SK-N-SH (cell line): ENCODE measurements around the gene RGS13. TPM values are rescaled to one million over a fixed set of nuclear protein-coding genes. Genes with fewer than 3 reads are reported as not detected.

Experiments used
- CTCF ChIA-PET: fragments of 300-600, 350-600 bp; formaldehyde crosslinking; extraction: SDS; loops from one replicate; lab custom pipeline; 2021; lab: Yijun Ruan, JAX
- POLR2A ChIA-PET: fragments of 350-600 bp; sonication (Branson Sonifier 250); formaldehyde crosslinking; extraction: SDS; loops from one replicate; lab custom pipeline; 2020; ENCODE audit warnings: antibody characterized with exemption, inconsistent platforms; lab: Yijun Ruan, JAX
- DNase-seq: peaks from one replicate; pipeline ENCODE4 v3.0.0; 2012
- H2AFZ ChIP-seq: fragments of 200-600 bp; sonication (generic); 2 replicates; pipeline ENCODE4 v1.8.1; 2016; ENCODE audit warnings: antibody characterized with exemption, mild to moderate bottlenecking, low read depth
- H3F3A ChIP-seq: fragments of 200-600 bp; sonication (generic); replicated peaks from 2 replicates; pipeline ENCODE3; 2016; ENCODE audit warnings: antibody characterized with exemption, mild to moderate bottlenecking; ENCODE audit not compliant: insufficient read depth
- H3K27ac ChIP-seq, 2 experiments: fragments of 200-500 bp in 1 of 2; fragments of 200-600 bp in 1 of 2; sonication (Bioruptor generic) in 1 of 2; sonication (generic), shearing (Covaris generic) in 1 of 2; 2 replicates each; pipeline versions ENCODE4 v1.5.1 to v1.6.1; 2014 to 2016; ENCODE audit warnings: low read depth in 2 of 2, inconsistent platforms in 1 of 2, low read length in 1 of 2, mild to moderate bottlenecking in 1 of 2, mixed read lengths in 1 of 2
- H3K27me3 ChIP-seq: fragments of 200-600 bp; sonication (generic), shearing (Covaris generic); 2 replicates; pipeline ENCODE4 v1.6.1; 2016; ENCODE audit warnings: mixed run types; ENCODE audit not compliant: insufficient read depth
- H3K36me3 ChIP-seq, 2 experiments: fragments of 200-500 bp in 1 of 2; fragments of 200-600 bp in 1 of 2; sonication (Bioruptor generic) in 1 of 2; sonication (generic) in 1 of 2; replicated peaks in 1 of 2; 2 replicates each; pipeline versions ENCODE3 to v1.5.1; 2014 to 2016; ENCODE audit warnings: low read length in 1 of 2, mild to moderate bottlenecking in 1 of 2; ENCODE audit not compliant: insufficient read depth in 2 of 2, control insufficient read depth in 1 of 2
- H3K4me1 ChIP-seq, 2 experiments: fragments of 200-500 bp in 1 of 2; fragments of 200-600 bp in 1 of 2; sonication (Bioruptor generic) in 1 of 2; sonication (generic), shearing (Covaris generic) in 1 of 2; 2 replicates each; pipeline versions ENCODE4 v1.5.1 to v1.6.1; 2014 to 2016; ENCODE audit warnings: low read depth in 1 of 2, low read length in 1 of 2, mixed run types in 1 of 2; ENCODE audit not compliant: insufficient read depth in 2 of 2, control insufficient read depth in 1 of 2
- H3K4me2 ChIP-seq: fragments of 200-600 bp; sonication (generic), shearing (Covaris generic); 2 replicates; pipeline ENCODE4 v1.6.1; 2017; ENCODE audit warnings: mixed run types
- H3K4me3 ChIP-seq, 2 experiments: fragments of 200-500 bp in 1 of 2; fragments of 200-600 bp in 1 of 2; sonication (Bioruptor generic) in 1 of 2; sonication (generic), shearing (Covaris generic) in 1 of 2; 2 replicates each; pipeline versions ENCODE4 v1.5.1 to v1.8.1; 2014 to 2016; ENCODE audit warnings: low read depth in 2 of 2, inconsistent platforms in 1 of 2, low read length in 1 of 2, mild to moderate bottlenecking in 1 of 2, mixed read lengths in 1 of 2, moderate library complexity in 1 of 2
- H3K79me2 ChIP-seq: fragments of 200-600 bp; sonication (generic); 2 replicates; pipeline ENCODE4 v1.8.1; 2017; ENCODE audit warnings: mild to moderate bottlenecking; ENCODE audit not compliant: insufficient read depth
- H3K9ac ChIP-seq: fragments of 200-600 bp; sonication (generic); 2 replicates; pipeline ENCODE4 v1.6.1; 2017; ENCODE audit warnings: mixed run types
- H3K9me2 ChIP-seq: fragments of 200-600 bp; sonication (generic); 2 replicates; pipeline ENCODE4 v1.6.1; 2017; ENCODE audit warnings: mixed run types
- H3K9me3 ChIP-seq: fragments of 200-600 bp; sonication (generic); 2 replicates; pipeline ENCODE4 v1.6.1; 2017; ENCODE audit warnings: mixed run types, mild to moderate bottlenecking, moderate library complexity
- H4K20me1 ChIP-seq: fragments of 200-600 bp; sonication (generic); 2 replicates; pipeline ENCODE4 v1.6.1; 2017; ENCODE audit warnings: mild to moderate bottlenecking, mixed run types; ENCODE audit not compliant: insufficient read depth
- CHD2 ChIP-seq: fragments of 150-350 bp; IDR thresholded peaks from 2 replicates; pipeline ENCODE4 v1.6.1; 2018; ENCODE audit warnings: low read length; ENCODE audit not compliant: partially characterized antibody
- ELF1 ChIP-seq: IDR thresholded peaks from 2 replicates; pipeline ENCODE4 v1.4.0; 2012
- EZH2phosphoT487 ChIP-seq: fragments of 200-600 bp; sonication (generic); IDR thresholded peaks from 2 replicates; pipeline ENCODE4 v1.6.1; 2017; ENCODE audit warnings: low read depth, mixed run types, mild to moderate bottlenecking, antibody characterized with exemption, moderate library complexity, borderline replicate concordance
- FOSL2 ChIP-seq: IDR thresholded peaks from 2 replicates; pipeline ENCODE4 v1.4.0; 2012; ENCODE audit warnings: low read depth, mild to moderate bottlenecking, moderate library complexity, borderline replicate concordance
- FOXJ3 ChIP-seq: sonication (generic); formaldehyde crosslinking; IDR thresholded peaks from 2 replicates; pipeline ENCODE4 v1.5.1; 2020; ENCODE audit warnings: mild to moderate bottlenecking, missing genetic modification reagents
- FOXM1 ChIP-seq: IDR thresholded peaks from 2 replicates; pipeline ENCODE4 v1.4.0; 2012; ENCODE audit warnings: low read depth, mild to moderate bottlenecking
- GABPA ChIP-seq: IDR thresholded peaks from 2 replicates; pipeline ENCODE4 v1.4.0; 2012; ENCODE audit warnings: low read depth, mild to moderate bottlenecking
- GATA2 ChIP-seq: sonication (generic); formaldehyde crosslinking; IDR thresholded peaks from 2 replicates; pipeline ENCODE4 v1.5.0; 2020; ENCODE audit warnings: mild to moderate bottlenecking, missing genetic modification reagents
- JUND ChIP-seq: IDR thresholded peaks from 2 replicates; pipeline ENCODE4 v1.4.0; 2012
- MEF2A ChIP-seq: IDR thresholded peaks from 2 replicates; pipeline ENCODE4 v1.4.0; 2012; ENCODE audit warnings: low read depth, borderline replicate concordance
- NRF1 ChIP-seq: IDR thresholded peaks from 2 replicates; pipeline ENCODE4 v1.6.1; 2012; ENCODE audit warnings: low read depth, mild to moderate bottlenecking, low read length
- PBX3 ChIP-seq: IDR thresholded peaks from 2 replicates; pipeline ENCODE4; 2012
- POLR2AphosphoS5 ChIP-seq: IDR thresholded peaks from 2 replicates; pipeline ENCODE4 v1.6.1; 2012; ENCODE audit warnings: low read depth, low read length
- RAD21 ChIP-seq: IDR thresholded peaks from 2 replicates; pipeline ENCODE4 v1.6.1; 2012; ENCODE audit warnings: mild to moderate bottlenecking, low read length
- RFX5 ChIP-seq: IDR thresholded peaks from 2 replicates; pipeline ENCODE4 v1.6.1; 2012; ENCODE audit warnings: mild to moderate bottlenecking, improper control_type of control experiment, low read length
- RXRA ChIP-seq: IDR thresholded peaks from 2 replicates; pipeline ENCODE4 v1.4.0; 2012; ENCODE audit warnings: low read depth, mild to moderate bottlenecking, borderline replicate concordance
- SMC3 ChIP-seq: IDR thresholded peaks from 2 replicates; pipeline ENCODE4 v1.6.1; 2012; ENCODE audit warnings: low read depth, low read length, improper control_type of control experiment
- TEAD4 ChIP-seq: IDR thresholded peaks from 2 replicates; pipeline ENCODE4 v1.4.0; 2012; ENCODE audit warnings: mild to moderate bottlenecking, borderline replicate concordance; ENCODE audit not compliant: insufficient read depth
- USF1 ChIP-seq: IDR thresholded peaks from 2 replicates; pipeline ENCODE4 v1.4.0; 2012; ENCODE audit warnings: low read depth, borderline replicate concordance
- WGBS: methylation state at CpG from one replicate; pipeline ENCODE4 v1.1.6; 2017; ENCODE audit warnings: low lambda C conversion rate; 5-methylcytosine and 5-hydroxymethylcytosine counted together
- polyA plus RNA-seq, 3 experiments: library from polyadenylated mRNA; depleted of rRNA; stranded (reverse); fragments of >200 nt; gene quantifications; 2 replicates each; pipeline ENCODE4 v1.2.3, GENCODE V29; 2012
- TF ChIP-seq, protein P1 (sequence below): IDR thresholded peaks from 2 replicates; pipeline ENCODE4 v1.4.0; 2012; ENCODE audit warnings: low read depth, borderline replicate concordance

The RGS13 gene
- polyA plus RNA-seq, 1 of the 3 experiments (the other 2 are of a cell fraction) = not detected

DNA sequence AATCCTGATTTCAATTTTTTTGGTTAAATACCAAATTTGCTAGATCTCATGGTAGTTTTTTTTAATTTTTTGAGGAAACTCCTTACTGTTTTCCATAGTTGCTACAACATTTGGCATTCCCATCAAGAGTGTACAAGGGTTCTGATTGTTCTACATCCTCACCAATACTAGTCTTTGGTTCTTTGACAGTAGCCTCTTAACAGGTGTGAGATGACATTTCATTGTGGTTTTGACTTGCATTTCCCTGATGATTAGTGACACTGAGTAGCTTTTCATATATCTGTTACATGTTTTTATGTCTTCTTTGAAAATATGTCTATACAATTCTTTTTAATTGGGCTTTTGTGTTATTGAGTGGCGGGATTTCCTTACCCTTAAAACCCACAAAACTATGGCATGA, 20.9 kb upstream of the RGS13 start:
- no peak overlapping the region for H3K27ac ChIP-seq
- no peak overlapping the region for H2AFZ ChIP-seq
- H3K79me2 ChIP-seq = no peaks in the 10 kb centered on the region
- ChIA-PET CTCF (interaction anchor here (1.8 to 3.8 kb wide), 2 partner anchors 138 to 141 kb away, joined by 11 to 16 read pairs; no protein-coding TSS in a partner anchor), POLR2A (no interaction called here)
- TF ChIP-seq SMC3 (no peak), FOXM1 (no peak), TEAD4 (no peak), FOXJ3 (CRISPR knock-in tag) (no peak), EZH2phosphoT487 (no peak), ELF1 (no peak), PBX3 (no peak), MEF2A (no peak), NRF1 (no peak), RAD21 (no peak), JUND (no peak), USF1 (no peak), GABPA (no peak)
- TF ChIP-seq, protein P1, sequence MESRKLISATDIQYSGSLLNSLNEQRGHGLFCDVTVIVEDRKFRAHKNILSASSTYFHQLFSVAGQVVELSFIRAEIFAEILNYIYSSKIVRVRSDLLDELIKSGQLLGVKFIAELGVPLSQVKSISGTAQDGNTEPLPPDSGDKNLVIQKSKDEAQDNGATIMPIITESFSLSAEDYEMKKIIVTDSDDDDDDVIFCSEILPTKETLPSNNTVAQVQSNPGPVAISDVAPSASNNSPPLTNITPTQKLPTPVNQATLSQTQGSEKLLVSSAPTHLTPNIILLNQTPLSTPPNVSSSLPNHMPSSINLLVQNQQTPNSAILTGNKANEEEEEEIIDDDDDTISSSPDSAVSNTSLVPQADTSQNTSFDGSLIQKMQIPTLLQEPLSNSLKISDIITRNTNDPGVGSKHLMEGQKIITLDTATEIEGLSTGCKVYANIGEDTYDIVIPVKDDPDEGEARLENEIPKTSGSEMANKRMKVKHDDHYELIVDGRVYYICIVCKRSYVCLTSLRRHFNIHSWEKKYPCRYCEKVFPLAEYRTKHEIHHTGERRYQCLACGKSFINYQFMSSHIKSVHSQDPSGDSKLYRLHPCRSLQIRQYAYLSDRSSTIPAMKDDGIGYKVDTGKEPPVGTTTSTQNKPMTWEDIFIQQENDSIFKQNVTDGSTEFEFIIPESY = no peak
- TF ChIP-seq, all 33 proteins: peak for 0
- Histone ChIP-seq H3K9me2 (no peaks in the 10 kb centered on the region), H3K27me3 (no peaks in the 10 kb centered on the region), H3K4me1 (peaks cover 0 to 5% of the 10 kb centered on the region in 2 experiments; a peak in 2 of 4 replicates), H4K20me1 (no peaks in the 10 kb centered on the region), H3F3A (no peaks in the 10 kb centered on the region), H3K36me3 (no peaks in the 10 kb centered on the region), H3K9ac (no peak overlapping the region), H3K4me2 (no peak overlapping the region), H3K4me3 (no peak overlapping the region), H3K9me3 (no peaks in the 10 kb centered on the region)
- no peak for DNase-seq
- WGBS = 93% methylated on average over 1 of the region's 1 CpG

- Histone ChIP-seq H3K9ac (no peak overlapping the region), H3K79me2 (no peaks in the 10 kb centered on the region), H3K4me2 (no peak overlapping the region), H2AFZ (no peak overlapping the region), H3K27ac (no peak overlapping the region), H3K9me2 (no peaks in the 10 kb centered on the region), H3K4me3 (no peak overlapping the region), H4K20me1 (no peaks in the 10 kb centered on the region), H3K9me3 (no peaks in the 10 kb centered on the region), H3K4me1 (no peaks in the 10 kb centered on the region; a peak in 1 of 4 replicates), H3K27me3 (no peaks in the 10 kb centered on the region), H3K36me3 (no peaks in the 10 kb centered on the region), H3F3A (no peaks in the 10 kb centered on the region)
- DNase-seq = no peak
- POLR2A ChIA-PET = interaction anchor here (0.5 kb wide), 1 partner anchor 187 kb away, joined by 4 read pairs; no protein-coding TSS in a partner anchor
- CTCF ChIA-PET = interaction anchor here (0.5 to 0.8 kb wide), 3 partner anchors 11 to 146 kb away, joined by 3 read pairs; no protein-coding TSS in a partner anchor
- no peak for TF ChIP-seq RFX5
- TF ChIP-seq TEAD4 = no peak
- no peak for TF ChIP-seq CHD2
- no peak for TF ChIP-seq ELF1
- no peak for TF ChIP-seq JUND
- no peak for TF ChIP-seq RAD21
- no peak for TF ChIP-seq GATA2 (CRISPR knock-in tag)
- TF ChIP-seq PBX3 = no peak
- TF ChIP-seq GABPA = no peak
- no peak for TF ChIP-seq POLR2AphosphoS5
- TF ChIP-seq FOSL2 = no peak
- TF ChIP-seq RXRA = no peak
- TF ChIP-seq, protein P1 = no peak
Observed at GRCh38 chr1:192620071-192620635, 15.8 kb upstream of the RGS13 start.
